Endothelial cell of umbilical vein (primary cell): ENCODE measurements around the gene PIK3AP1. TPM values are rescaled to one million over a fixed set of nuclear protein-coding genes. Genes with fewer than 3 reads are reported as not detected.

Source experiments
- BruUV-seq: library from RNA; stranded (reverse); fragments of 400-500 nt; replicated peaks from 2 replicates; lab custom pipeline; 2021; lab: Mats Ljungman, UMichigan
- CTCF ChIA-PET: fragments of 300-600, 350-600 bp; sonication (Branson Sonifier 250); formaldehyde crosslinking; loops from one replicate; lab custom pipeline; 2021; ENCODE audit warnings: antibody characterized with exemption, inconsistent platforms; lab: Charles Lee
- POLR2A ChIA-PET: fragments of 300-600, 350-600 bp; sonication (Branson Sonifier 250); formaldehyde crosslinking; loops from one replicate; lab custom pipeline; 2021; ENCODE audit warnings: antibody characterized with exemption, inconsistent platforms; lab: Charles Lee
- DNase-seq: peaks from one replicate; pipeline ENCODE4 v3.0.0-alpha.2; 2011; ENCODE audit warnings: low read depth, low spot score
- FAIRE-seq: peaks from 2 replicates; lab custom pipeline; 2011; peaks lifted over from hg19 to GRCh38; lab: Jason Lieb, UNC
- H2AFZ ChIP-seq: 2 replicates; pipeline ENCODE4 v1.6.0; 2012; ENCODE audit warnings: low read depth, low read length, control low read depth, inconsistent platforms
- H3K27ac ChIP-seq: 2 replicates; pipeline ENCODE4 v1.5.1; 2011; ENCODE audit warnings: low read depth, mild to moderate bottlenecking, control low read depth, low read length, moderate library complexity; ENCODE audit not compliant: insufficient read depth
- H3K27me3 ChIP-seq, 2 experiments: 2 replicates each; pipeline versions ENCODE4 v1.6.0 to v1.6.1; 2011; ENCODE audit warnings: low read length in 2 of 2, mixed read lengths in 1 of 2; ENCODE audit not compliant: control insufficient read depth in 2 of 2, insufficient read depth in 2 of 2
- H3K36me3 ChIP-seq, 2 experiments: 2 replicates in 1 of 2; 3 replicates in 1 of 2; pipeline ENCODE4 v1.5.1; 2011; ENCODE audit warnings: low read length in 2 of 2, mild to moderate bottlenecking in 1 of 2, moderate library complexity in 1 of 2; ENCODE audit not compliant: control insufficient read depth in 2 of 2, insufficient read depth in 2 of 2; ENCODE audit errors: extremely low read depth in 1 of 2
- H3K4me1 ChIP-seq: 3 replicates; pipeline ENCODE4 v1.5.1; 2011; ENCODE audit warnings: mild to moderate bottlenecking, low read length; ENCODE audit not compliant: control insufficient read depth, insufficient read depth; ENCODE audit errors: extremely low read depth
- H3K4me2 ChIP-seq: 2 replicates; pipeline ENCODE4 v1.6.1; 2011; ENCODE audit warnings: low read length, control low read depth, mixed read lengths; ENCODE audit not compliant: insufficient read depth
- H3K4me3 ChIP-seq, 3 experiments: fragments of 200-600 bp in 1 of 3; sonication (generic), shearing (Covaris generic) in 1 of 3; replicated peaks in 1 of 3; 2 replicates each; pipeline ENCODE4 v1.5.1; 2011 to 2016; ENCODE audit warnings: control low read depth in 3 of 3, low read length in 3 of 3, mild to moderate bottlenecking in 2 of 3, inconsistent platforms in 1 of 3, low read depth in 1 of 3, moderate library complexity in 1 of 3; ENCODE audit not compliant: insufficient read depth in 1 of 3
- H3K79me2 ChIP-seq: 2 replicates; pipeline ENCODE4 v1.6.0; 2012; ENCODE audit warnings: low read length, inconsistent platforms; ENCODE audit not compliant: control insufficient read depth, insufficient read depth
- H3K9ac ChIP-seq: replicated peaks from 2 replicates; pipeline ENCODE3; 2011; ENCODE audit warnings: low read length, control low read depth; ENCODE audit not compliant: insufficient read depth; ENCODE audit errors: extremely low read depth
- H3K9me1 ChIP-seq: replicated peaks from 3 replicates; pipeline ENCODE4 v1.6.0; 2011; ENCODE audit warnings: mild to moderate bottlenecking, low read length; ENCODE audit not compliant: control insufficient read depth, insufficient read depth; ENCODE audit errors: extremely low read depth
- H3K9me3 ChIP-seq: replicated peaks from 2 replicates; pipeline ENCODE4 v1.5.1; 2012; ENCODE audit warnings: low read length, inconsistent platforms; ENCODE audit not compliant: control insufficient read depth, insufficient read depth
- H4K20me1 ChIP-seq: replicated peaks from 2 replicates; pipeline ENCODE3; 2011; ENCODE audit warnings: mild to moderate bottlenecking, low read length; ENCODE audit not compliant: control insufficient read depth, insufficient read depth; ENCODE audit errors: extremely low read depth
- CTCF ChIP-seq, 2 donors: IDR thresholded peaks; 1 replicate in 1 of 2; 2 replicates in 1 of 2; pipeline ENCODE4 v1.5.1; 2011; ENCODE audit warnings: low read length in 2 of 2, mild to moderate bottlenecking in 2 of 2, moderate library complexity in 2 of 2, control low read depth in 1 of 2, inconsistent platforms in 1 of 2, low read depth in 1 of 2; ENCODE audit not compliant: insufficient read depth in 1 of 2; ENCODE audit errors: extremely low read depth in 1 of 2
- EZH2 ChIP-seq: IDR thresholded peaks from 2 replicates; pipeline ENCODE4 v1.6.1; 2012; ENCODE audit warnings: borderline replicate concordance, low read depth, mild to moderate bottlenecking, moderate library complexity, low read length, inconsistent platforms; ENCODE audit not compliant: severe bottlenecking
- FOS ChIP-seq: IDR thresholded peaks from 2 replicates; pipeline ENCODE4 v1.6.1; 2011; ENCODE audit warnings: mild to moderate bottlenecking, low read length, moderate library complexity, borderline replicate concordance; ENCODE audit not compliant: insufficient read depth
- GATA2 ChIP-seq: IDR thresholded peaks from 2 replicates; pipeline ENCODE4 v1.7.0; 2011; ENCODE audit warnings: low read depth, mild to moderate bottlenecking, moderate library complexity, mixed read lengths, low read length; ENCODE audit not compliant: insufficient read length, insufficient read depth
- JUN ChIP-seq: IDR thresholded peaks from 2 replicates; pipeline ENCODE4 v1.6.1; 2011; ENCODE audit warnings: borderline replicate concordance, low read depth; ENCODE audit not compliant: insufficient read length, insufficient read depth
- MAX ChIP-seq: IDR thresholded peaks from 2 replicates; pipeline ENCODE4 v1.6.1; 2011; ENCODE audit not compliant: insufficient read depth, insufficient read length
- MYC ChIP-seq: IDR thresholded peaks from one replicate; pipeline ENCODE4 v1.6.1; 2011; ENCODE audit warnings: mild to moderate bottlenecking, low read depth, low read length
- POLR2A ChIP-seq: IDR thresholded peaks from 2 replicates; pipeline ENCODE4 v1.6.1; 2012; ENCODE audit warnings: low read depth, mild to moderate bottlenecking, control low read depth, low read length
- POLR2AphosphoS5 ChIP-seq: IDR thresholded peaks from 2 replicates; pipeline ENCODE4 v1.6.1; 2012; ENCODE audit warnings: low read depth, mild to moderate bottlenecking, control low read depth, low read length, moderate library complexity; ENCODE audit not compliant: insufficient read depth
- dilution Hi-C: fragments of 300-500 bp; cut with MboI; formaldehyde crosslinking; loops from one replicate; pipeline ENCODE4 v1.15.0; 2019; ENCODE audit warnings: low sequenced_read_pairs; ENCODE audit not compliant: extremely low pct_ligation_motif_present
- intact Hi-C: fragments of 100-400 bp; cut with micrococcal nuclease; formaldehyde crosslinking; loops from one replicate; pipeline ENCODE4 v1.10.0; 2022
- polyA plus RNA-seq, 4 experiments: library from polyadenylated mRNA; depleted of rRNA in 3 of 4; stranded (reverse) in 3 of 4; unstranded in 1 of 4; fragments of >200 nt; gene quantifications; 2 replicates each; pipeline versions ENCODE4 v1.2.1 to v1.2.3, GENCODE V29; 2011 to 2012; ENCODE audit warnings: missing spikeins in 1 of 4
- total RNA-seq: library from RNA; stranded (reverse); gene quantifications from 2 replicates; pipeline ENCODE4 v1.2.3, GENCODE V29; 2021

The PIK3AP1 gene
- total and polyA plus RNA-seq, 2 donors (not counting 3 experiments of a cell fraction or from before 2014, with no cell fraction given) = 0.04 TPM; not detected in 1

- Histone ChIP-seq H4K20me1 (no peaks in the 10 kb centered on the region), H3K9me1 (no peaks in the 10 kb centered on the region), H3K4me1 (no peaks in the 10 kb centered on the region), H3K9ac (no peak overlapping the region), H3K27me3 (no peaks in the 10 kb centered on the region), H3K27ac (no peak overlapping the region), H3K4me3 (no peak overlapping the region), H3K4me2 (no peak overlapping the region), H2AFZ (no peak overlapping the region), H3K9me3 (no peaks in the 10 kb centered on the region), H3K79me2 (no peaks in the 10 kb centered on the region), H3K36me3 (no peaks in the 10 kb centered on the region)
- TF ChIP-seq MYC = no peak
- TF ChIP-seq CTCF (IDR thresholded peaks at IDR 0.05; ENCODE audit: extremely low read depth in 1 of 2, insufficient read depth in 1 of 2, low read depth in 1 of 2, low read length in 2 of 2) = no peak
- TF ChIP-seq FOS = no peak
- no peak for TF ChIP-seq EZH2
- TF ChIP-seq GATA2 = no peak
- TF ChIP-seq POLR2AphosphoS5 = no peak
- TF ChIP-seq POLR2A = no peak
- no peak for TF ChIP-seq MAX
- TF ChIP-seq JUN = no peak
- dilution Hi-C loops (no loop called here), intact Hi-C loops (no loop called here)
- POLR2A ChIA-PET = interaction anchor here (0.6 kb wide), 1 partner anchor 288 kb away, joined by 6 read pairs; no protein-coding TSS in a partner anchor
- no peak for FAIRE-seq
- CTCF ChIA-PET = no interaction called here
- DNase-seq = no peak
- no TSS peak for BruUV-seq
Measured at GRCh38 chr10:96671211-96671890, 49.0 kb downstream of the PIK3AP1 start.
